BLaER1 treated with 17β-estradiol and CSF1 and Interleukin-3, amounts not matched to agents 10 nM and 100 nM (cell line): ENCODE measurements around the gene TSNAX.
A peak's percentile ranks its signal among the peaks of the same experiment; 100 is the strongest.

ENCODE experiments used
- H3K27ac ChIP-seq, 11 experiments: shearing (Covaris generic); formaldehyde crosslinking; 2 replicates each; pipeline ENCODE4 v1.8.1; 2022
- H3K27me3 ChIP-seq, 11 experiments: shearing (Covaris generic); formaldehyde crosslinking; 2 replicates each; pipeline ENCODE4 v1.8.1; 2022
- H3K36me3 ChIP-seq, 11 experiments: shearing (Covaris generic); formaldehyde crosslinking; 2 replicates each; pipeline ENCODE4 v1.8.1; 2022
- H3K4me1 ChIP-seq, 10 experiments: shearing (Covaris generic); formaldehyde crosslinking; 2 replicates each; pipeline ENCODE4 v1.8.1; 2022
- H3K4me2 ChIP-seq, 11 experiments: shearing (Covaris generic); formaldehyde crosslinking; 2 replicates each; pipeline ENCODE4 v1.8.1; 2022
- H3K4me3 ChIP-seq, 10 experiments: shearing (Covaris generic); formaldehyde crosslinking; 2 replicates each; pipeline ENCODE4 v1.8.1; 2022
- H3K9ac ChIP-seq, 11 experiments: shearing (Covaris generic); formaldehyde crosslinking; 2 replicates each; pipeline ENCODE4 v1.8.1; 2022
- H3K9me3 ChIP-seq, 11 experiments: shearing (Covaris generic); formaldehyde crosslinking; replicated peaks in 1 of 11; 2 replicates each; pipeline ENCODE4 v1.8.1; 2022
- H4K20me1 ChIP-seq, 11 experiments: shearing (Covaris generic); formaldehyde crosslinking; 2 replicates each; pipeline ENCODE4 v1.8.1; 2022
- Cebpa-rat ChIP-seq, 11 experiments: shearing (Covaris generic); IDR thresholded peaks; 2 replicates each; pipeline ENCODE4 v1.8.1; 2022

Gene TSNAX

DNA sequence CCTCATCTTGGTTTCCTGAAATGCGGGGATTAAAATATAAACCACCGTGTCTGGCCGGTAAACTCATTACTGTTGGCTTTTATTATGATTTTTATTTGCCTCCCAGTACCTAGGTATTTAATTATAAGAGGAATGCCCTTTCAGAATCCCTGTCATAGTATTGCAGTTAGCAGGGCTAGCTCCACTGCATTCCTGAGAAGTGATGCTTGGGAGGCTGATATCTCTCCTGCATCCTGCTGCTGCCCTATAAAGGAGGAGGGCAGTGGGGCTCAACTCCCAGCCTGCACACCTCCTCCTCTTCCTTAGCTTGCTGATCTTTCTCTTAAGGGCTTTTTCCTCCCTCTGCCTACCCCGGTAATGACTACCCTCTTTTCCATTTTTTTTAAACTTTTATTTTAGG is 78.2 kb downstream of the TSNAX start:
- Histone ChIP-seq H3K4me2 (no peak overlapping the region), H4K20me1 (no peaks in the 10 kb centered on the region), H3K4me1 (peaks cover 30 to 49% (median 42%) of the 10 kb centered on the region in 10 experiments), H3K27ac (no peak overlapping the region), H3K36me3 (0 out of 22 replicates have a peak, but pooled peaks cover 0 to 5% (median 0%) of the 10 kb centered on the region in 11 experiments), H3K9me3 (peaks cover 6 to 36% (median 17%) of the 10 kb centered on the region in 11 experiments; a peak in 21 of 22 replicates), H3K9ac (no peak overlapping the region), H3K27me3 (no peaks in the 10 kb centered on the region), H3K4me3 (no peak overlapping the region)
- no peak for TF ChIP-seq Cebpa-rat (IDR thresholded peaks at IDR 0.05)

DNA sequence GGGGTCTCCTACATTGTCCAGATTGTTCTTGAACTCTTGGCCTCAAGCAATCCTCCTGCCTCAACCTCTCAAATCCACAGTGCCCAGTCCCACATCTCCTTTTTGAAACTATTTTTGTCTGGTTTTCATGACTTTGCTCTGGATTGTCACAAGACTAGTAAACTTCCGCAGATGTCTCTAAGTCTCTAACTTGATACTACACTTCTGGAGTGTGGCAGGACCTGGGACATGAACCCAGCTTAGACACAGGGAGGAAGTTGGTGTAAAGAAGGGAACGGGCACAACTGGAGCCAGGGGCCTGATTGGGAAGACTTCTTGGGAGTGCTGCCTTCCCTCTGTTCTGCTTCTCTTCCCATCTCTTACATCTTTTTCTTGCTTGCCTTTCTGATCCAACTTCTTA is 81.9 kb downstream of the TSNAX start:
- peak overlapping the region; percentile 79 to 96 (median 90); a peak in 20 of 22 replicates for H3K4me2 ChIP-seq
- 0 out of 22 replicates have a peak, but pooled peaks cover 0 to 5% (median 0%) of the 10 kb centered on the region in 11 experiments for H3K36me3 ChIP-seq
- H4K20me1 ChIP-seq = no peaks in the 10 kb centered on the region

DNA sequence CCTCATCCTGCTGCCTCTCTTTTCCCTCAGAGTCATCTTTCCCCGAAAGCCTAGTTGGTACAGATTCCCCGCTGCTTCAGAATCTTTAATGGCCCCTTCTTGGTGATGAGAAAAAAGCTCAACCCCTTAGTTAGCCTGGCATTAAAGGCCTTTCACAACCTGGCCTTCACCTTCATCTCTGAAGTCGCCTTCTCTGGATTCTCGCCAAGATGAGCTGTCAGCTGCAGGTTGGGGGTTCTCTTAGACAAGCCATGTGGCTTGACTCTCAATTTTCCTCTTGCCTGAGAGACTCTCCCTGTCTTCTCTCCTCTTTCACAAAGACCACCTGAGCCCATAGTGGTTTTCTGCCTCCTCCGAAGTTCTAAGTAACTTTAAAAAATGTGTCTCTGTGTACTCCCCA is 82.6 kb downstream of the TSNAX start:
- no peak for TF ChIP-seq Cebpa-rat (IDR thresholded peaks at IDR 0.05)
- Histone ChIP-seq H3K4me3 (no peak overlapping the region), H3K27me3 (no peaks in the 10 kb centered on the region), H3K36me3 (0 out of 22 replicates have a peak, but pooled peaks cover 0 to 5% (median 0%) of the 10 kb centered on the region in 11 experiments), H3K4me1 (peaks cover 50 to 73% (median 64%) of the 10 kb centered on the region in 10 experiments), H3K4me2 (peak overlapping the region; percentile 79 to 96 (median 90)), H4K20me1 (no peaks in the 10 kb centered on the region), H3K9me3 (peaks cover 18 to 51% (median 30%) of the 10 kb centered on the region in 11 experiments), H3K9ac (peak overlapping the region in 2 of 11 experiments; percentile 4 to 68; a peak in 2 of 22 replicates), H3K27ac (peak overlapping the region in 9 of 11 experiments; percentile 81 to 92 (median 89); a peak in 19 of 22 replicates)

More for the DNA sequence above, 81.9 kb downstream of the TSNAX start:
- peaks cover 14 to 46% (median 28%) of the 10 kb centered on the region in 11 experiments for H3K9me3 ChIP-seq
- no peak for TF ChIP-seq Cebpa-rat (IDR thresholded peaks at IDR 0.05)
- H3K9ac ChIP-seq = no peak overlapping the region
- H3K27ac ChIP-seq = peak overlapping the region in 9 of 11 experiments; percentile 81 to 92 (median 89); a peak in 16 of 22 replicates
- H3K4me3 ChIP-seq = no peak overlapping the region
- H3K4me1 ChIP-seq = peaks cover 55 to 73% (median 66%) of the 10 kb centered on the region in 10 experiments
- no peaks in the 10 kb centered on the region for H3K27me3 ChIP-seq

DNA sequence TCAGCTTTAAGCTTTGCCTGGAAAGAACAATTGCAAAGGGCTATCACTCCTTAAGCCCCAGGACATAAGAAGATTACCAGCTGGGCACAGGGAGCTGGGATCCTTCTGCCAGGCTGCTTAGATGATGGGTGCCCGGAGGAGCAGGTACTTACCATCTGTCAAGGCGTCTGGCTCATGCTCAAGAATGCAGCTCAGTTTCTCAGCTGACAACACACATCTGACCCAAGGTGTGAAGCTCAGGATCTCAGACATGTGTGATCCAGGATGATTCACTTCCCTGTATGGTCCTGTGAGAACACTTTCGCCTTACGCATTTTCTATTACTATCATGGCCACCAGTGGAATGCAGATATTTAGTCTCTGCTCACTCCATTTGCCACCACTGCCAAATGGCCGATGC is 83.4 kb downstream of the TSNAX start:
- peak overlapping the region in 10 of 11 experiments; percentile 55 to 77 (median 72); a peak in 13 of 22 replicates for H3K9ac ChIP-seq
- H3K27me3 ChIP-seq = no peaks in the 10 kb centered on the region
- H3K36me3 ChIP-seq = 0 out of 22 replicates have a peak, but pooled peaks cover 0 to 5% (median 0%) of the 10 kb centered on the region in 11 experiments
- no peaks in the 10 kb centered on the region for H4K20me1 ChIP-seq
- H3K4me3 ChIP-seq = peak overlapping the region in 4 of 10 experiments; percentile 24 to 52 (median 42); a peak in 4 of 20 replicates
- peaks cover 18 to 58% (median 33%) of the 10 kb centered on the region in 11 experiments for H3K9me3 ChIP-seq
- H3K27ac ChIP-seq = peak overlapping the region; percentile 51 to 92 (median 89); a peak in 20 of 22 replicates
- TF ChIP-seq Cebpa-rat (IDR thresholded peaks at IDR 0.05) = no peak
- peak overlapping the region; percentile 79 to 96 (median 90) for H3K4me2 ChIP-seq
- peaks cover 50 to 75% (median 63%) of the 10 kb centered on the region in 10 experiments for H3K4me1 ChIP-seq

DNA sequence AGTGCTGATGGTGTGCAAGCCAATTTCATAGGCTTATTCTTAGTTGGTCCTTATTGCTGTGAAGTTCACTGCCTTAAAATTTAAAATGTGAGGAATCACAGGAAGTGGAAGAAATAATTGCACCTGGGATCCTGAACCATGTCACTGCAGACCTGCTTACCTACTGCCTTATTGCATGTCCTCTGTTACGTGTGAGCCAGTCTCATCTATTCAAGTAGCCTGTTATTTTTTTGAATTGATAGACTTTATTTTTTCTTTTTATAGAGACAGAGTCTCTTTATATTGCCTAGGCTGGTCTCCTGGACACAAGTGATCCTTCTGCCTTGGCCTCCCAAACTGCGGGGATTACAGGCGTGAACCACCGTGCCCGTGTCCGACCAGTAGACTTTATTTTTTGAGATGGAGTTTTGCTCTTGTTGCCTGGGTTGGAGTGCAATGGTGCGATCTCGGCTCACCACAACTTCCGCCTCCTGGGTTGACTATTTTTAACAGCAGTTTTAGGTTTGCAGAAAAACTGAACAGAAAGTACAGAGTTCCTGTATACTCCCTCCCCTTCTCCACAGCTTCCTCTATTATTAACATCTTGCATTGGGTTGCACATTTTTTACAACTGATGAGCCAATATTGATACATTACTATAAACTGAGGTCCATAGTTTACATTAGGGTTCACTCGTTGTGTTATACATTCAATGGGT is 84.1 kb downstream of the TSNAX start:
- H3K9ac ChIP-seq = peak overlapping the region; percentile 37 to 79 (median 72); a peak in 20 of 22 replicates
- no peaks in the 10 kb centered on the region for H3K27me3 ChIP-seq
- TF ChIP-seq Cebpa-rat (IDR thresholded peaks at IDR 0.05) = peak in 8 of 11 experiments; percentile 70 to 92 (median 81); a peak in 14 of 22 replicates
- peak overlapping the region; percentile 79 to 96 (median 90) for H3K4me2 ChIP-seq
- H3K4me3 ChIP-seq = peak overlapping the region; percentile 24 to 52 (median 36); a peak in 13 of 20 replicates
- H3K4me1 ChIP-seq = peaks cover 49 to 78% (median 59%) of the 10 kb centered on the region in 10 experiments
- H3K36me3 ChIP-seq = 0 out of 22 replicates have a peak, but pooled peaks cover 0 to 5% (median 0%) of the 10 kb centered on the region in 11 experiments
- H3K27ac ChIP-seq = peak overlapping the region; percentile 51 to 92 (median 89); a peak in 21 of 22 replicates
- no peaks in the 10 kb centered on the region for H4K20me1 ChIP-seq
- peaks cover 18 to 57% (median 32%) of the 10 kb centered on the region in 11 experiments for H3K9me3 ChIP-seq

DNA sequence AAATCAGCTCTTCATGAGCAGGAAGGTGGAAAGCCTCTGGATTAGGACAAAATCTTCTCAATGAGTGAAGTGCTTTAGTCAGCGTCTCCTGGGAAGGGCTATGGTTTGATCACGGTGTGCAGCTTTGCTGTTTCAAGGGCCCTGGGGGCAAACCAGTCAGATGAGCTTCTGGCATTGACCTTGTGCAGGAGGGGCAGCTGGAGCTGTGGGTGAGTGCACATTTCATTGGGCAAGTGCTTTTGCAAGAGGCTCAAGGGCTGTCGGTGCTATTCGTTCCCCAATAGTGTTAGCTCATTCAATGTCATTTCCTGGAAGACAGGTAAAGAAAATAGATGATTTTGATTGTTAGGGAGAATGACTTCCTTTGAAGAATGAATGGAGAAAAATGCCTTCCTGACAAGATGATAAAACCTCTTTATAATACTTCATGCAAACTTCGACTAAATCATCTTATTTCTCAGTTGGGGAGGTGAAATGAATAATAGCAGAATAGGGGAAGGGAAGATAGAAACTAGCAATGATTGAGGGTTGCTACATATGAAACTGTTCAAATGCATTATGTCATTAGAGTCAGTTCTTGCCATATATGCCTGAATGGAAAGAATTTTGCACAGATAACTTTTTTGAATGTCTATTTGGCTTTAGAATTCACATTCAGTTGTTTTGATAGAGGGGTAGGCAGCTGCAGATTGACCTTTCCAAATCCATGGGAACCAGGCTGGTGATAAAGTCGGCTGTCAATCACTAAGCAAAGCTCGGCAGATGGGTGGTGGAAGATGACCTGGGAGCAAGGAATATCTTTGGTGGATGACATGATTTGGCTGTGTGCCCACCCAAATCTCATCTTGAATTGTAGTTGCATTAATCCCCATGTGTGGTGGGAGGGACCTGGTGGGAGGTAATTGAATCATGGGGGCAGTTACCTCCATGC is 85.2 kb downstream of the TSNAX start:
- Histone ChIP-seq H3K9ac (peak overlapping the region in 9 of 11 experiments; percentile 64 to 79 (median 76); a peak in 19 of 22 replicates), H3K27me3 (no peaks in the 10 kb centered on the region), H3K9me3 (peaks cover 11 to 45% (median 22%) of the 10 kb centered on the region in 11 experiments), H3K4me3 (peak overlapping the region; percentile 3 to 44 (median 28); a peak in 13 of 20 replicates), H4K20me1 (no peaks in the 10 kb centered on the region), H3K4me1 (peaks cover 48 to 86% (median 60%) of the 10 kb centered on the region in 10 experiments), H3K27ac (peak overlapping the region; percentile 29 to 92 (median 89); a peak in 21 of 22 replicates), H3K4me2 (peak overlapping the region; percentile 79 to 96 (median 90)), H3K36me3 (0 out of 22 replicates have a peak, but pooled peaks cover 0 to 1% (median 0%) of the 10 kb centered on the region in 11 experiments)
- peak in 6 of 11 experiments; percentile 9 to 71 (median 60); a peak in 5 of 22 replicates for TF ChIP-seq Cebpa-rat (IDR thresholded peaks at IDR 0.05)
